K562 (cell line): ENCODE measurements around the gene ARL4D. TPM values are rescaled to one million over a fixed set of nuclear protein-coding genes. Genes with fewer than 3 reads are reported as not detected.

Experiments
- C11orf30 ChIP-seq: fragments of 450-650 bp; IDR thresholded peaks from 2 replicates; pipeline ENCODE4 v1.6.1; 2016; ENCODE audit warnings: low read depth, mild to moderate bottlenecking
- DMBX1 ChIP-seq: fragments of 250-450 bp; sonication (Bioruptor Pico); IDR thresholded peaks from 2 replicates; pipeline ENCODE4 v1.8.0; 2022; ENCODE audit warnings: inconsistent platforms, mild to moderate bottlenecking, moderate library complexity, borderline replicate concordance
- FOXK1 ChIP-seq: sonication (generic); formaldehyde crosslinking; IDR thresholded peaks from 2 replicates; pipeline ENCODE4 v1.8.0; 2022; ENCODE audit warnings: missing genetic modification reagents, mild to moderate bottlenecking, borderline replicate concordance
- KAT2B ChIP-seq: IDR thresholded peaks from one replicate; pipeline ENCODE4 v1.6.1; 2012; ENCODE audit warnings: low read depth, mild to moderate bottlenecking, control low read depth, inconsistent platforms, low read length, moderate library complexity
- NEUROD1 ChIP-seq: fragments of 150-350 bp; IDR thresholded peaks from 2 replicates; pipeline ENCODE4 v1.6.1; 2014; ENCODE audit warnings: borderline replicate concordance, low read length, low read depth; ENCODE audit not compliant: partially characterized antibody
- NONO ChIP-seq, 2 experiments: fragments of 200-400 bp in 1 of 2; fragments of 450-650 bp in 1 of 2; formaldehyde crosslinking in 1 of 2; IDR thresholded peaks; 2 replicates each; pipeline ENCODE4 v1.6.1; 2017; ENCODE audit warnings: low read depth in 2 of 2, mild to moderate bottlenecking in 2 of 2, moderate library complexity in 2 of 2, low read length in 1 of 2
- NR2C1 ChIP-seq, 2 experiments: fragments of 450-650 bp; IDR thresholded peaks; 2 replicates each; pipeline ENCODE4 v1.6.1; 2017; ENCODE audit warnings: mild to moderate bottlenecking in 2 of 2, antibody characterized with exemption in 1 of 2, inconsistent platforms in 1 of 2, missing compliant biosample characterization in 1 of 2, missing genetic modification characterization in 1 of 2
- RBM34 ChIP-seq: fragments of 200-400 bp; formaldehyde crosslinking; IDR thresholded peaks from 2 replicates; pipeline ENCODE4 v1.6.1; 2018; ENCODE audit warnings: low read length, borderline replicate concordance; ENCODE audit not compliant: insufficient read depth
- SRSF1 ChIP-seq: fragments of 200-400 bp; formaldehyde crosslinking; IDR thresholded peaks from 2 replicates; pipeline ENCODE4 v1.6.1; 2017; ENCODE audit warnings: mild to moderate bottlenecking, low read depth, low read length, moderate library complexity
- TFAM ChIP-seq: fragments of 250-450 bp; sonication (Bioruptor Pico); conservative IDR thresholded peaks from 2 replicates; pipeline ENCODE4 v1.5.0; 2021; ENCODE audit warnings: mild to moderate bottlenecking, moderate library complexity
- ZNF24 ChIP-seq: fragments of 450-650 bp; IDR thresholded peaks from 2 replicates; pipeline ENCODE4 v1.6.1; 2016
- ZNF76 ChIP-seq: fragments of 250-450 bp; sonication (Bioruptor Pico); IDR thresholded peaks from 2 replicates; pipeline ENCODE4 v1.4.0; 2020; ENCODE audit warnings: mild to moderate bottlenecking, moderate library complexity, borderline replicate concordance
- polyA plus RNA-seq, 8 experiments: library from polyadenylated mRNA; depleted of rRNA in 4 of 8; stranded (reverse) in 5 of 8; unstranded in 3 of 8; fragments of >200 nt; fragmentation: Nextera tagmentation in 2 of 8; fragmentation: Illumina TruSeq in 1 of 8; extraction: Ambion mirVana in 2 of 8; extraction: Trizol in 1 of 8; gene quantifications; 2 replicates each; pipeline versions ENCODE4 v1.2.1 to v1.2.3, GENCODE V29; 2011 to 2014; ENCODE audit warnings: inconsistent platforms in 1 of 8, missing spikeins in 1 of 8
- total RNA-seq, 7 experiments: library from RNA; depleted of rRNA in 6 of 7; stranded (reverse); fragments of >200 nt in 6 of 7; fragmentation: Illumina TruSeq in 2 of 7; extraction: Trizol in 2 of 7; gene quantifications; 2 replicates each; pipeline versions ENCODE4 v1.2.1 to v1.2.3, GENCODE V29; 2011 to 2021; ENCODE audit warnings: low replicate concordance in 1 of 7
- TF ChIP-seq, protein P1 (sequence below): IDR thresholded peaks from 2 replicates; pipeline ENCODE4 v1.6.1; 2011; ENCODE audit warnings: borderline replicate concordance, low read depth, mild to moderate bottlenecking, moderate library complexity, low read length; ENCODE audit not compliant: insufficient read depth, poor library complexity, severe bottlenecking
- TF ChIP-seq, protein P2 (sequence below): fragments of 250-450 bp; sonication (Bioruptor Pico); IDR thresholded peaks from 2 replicates; pipeline ENCODE4 v1.8.0; 2021; ENCODE audit warnings: moderate library complexity, mild to moderate bottlenecking, inconsistent platforms
- TF ChIP-seq, protein P3 (sequence below): fragments of 450-650 bp; IDR thresholded peaks from 2 replicates; pipeline ENCODE4 v1.6.1; 2017; ENCODE audit warnings: antibody characterized with exemption, mild to moderate bottlenecking

The ARL4D gene
- total and polyA plus RNA-seq, 9 of the 15 experiments (the other 6 are each of a cell fraction or from before 2014, with no cell fraction given) = 0.07 to 0.53 (median 0.28) TPM; not detected in 1

GRCh38 chr17:43389046-43389947, 9.5 kb upstream of the ARL4D start (continued):
- TF ChIP-seq, protein P1, sequence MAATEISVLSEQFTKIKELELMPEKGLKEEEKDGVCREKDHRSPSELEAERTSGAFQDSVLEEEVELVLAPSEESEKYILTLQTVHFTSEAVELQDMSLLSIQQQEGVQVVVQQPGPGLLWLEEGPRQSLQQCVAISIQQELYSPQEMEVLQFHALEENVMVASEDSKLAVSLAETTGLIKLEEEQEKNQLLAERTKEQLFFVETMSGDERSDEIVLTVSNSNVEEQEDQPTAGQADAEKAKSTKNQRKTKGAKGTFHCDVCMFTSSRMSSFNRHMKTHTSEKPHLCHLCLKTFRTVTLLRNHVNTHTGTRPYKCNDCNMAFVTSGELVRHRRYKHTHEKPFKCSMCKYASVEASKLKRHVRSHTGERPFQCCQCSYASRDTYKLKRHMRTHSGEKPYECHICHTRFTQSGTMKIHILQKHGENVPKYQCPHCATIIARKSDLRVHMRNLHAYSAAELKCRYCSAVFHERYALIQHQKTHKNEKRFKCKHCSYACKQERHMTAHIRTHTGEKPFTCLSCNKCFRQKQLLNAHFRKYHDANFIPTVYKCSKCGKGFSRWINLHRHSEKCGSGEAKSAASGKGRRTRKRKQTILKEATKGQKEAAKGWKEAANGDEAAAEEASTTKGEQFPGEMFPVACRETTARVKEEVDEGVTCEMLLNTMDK = peak; percentile 98
- no peak for TF ChIP-seq KAT2B
- TF ChIP-seq NR2C1 (IDR thresholded peaks at IDR 0.05) = peak; percentile 32; the same call in 1 of the 2 replicates
- TF ChIP-seq NR2C1 (tag; IDR thresholded peaks at IDR 0.05) = no peak
- no peak for TF ChIP-seq ZNF24
- TF ChIP-seq, protein P2, sequence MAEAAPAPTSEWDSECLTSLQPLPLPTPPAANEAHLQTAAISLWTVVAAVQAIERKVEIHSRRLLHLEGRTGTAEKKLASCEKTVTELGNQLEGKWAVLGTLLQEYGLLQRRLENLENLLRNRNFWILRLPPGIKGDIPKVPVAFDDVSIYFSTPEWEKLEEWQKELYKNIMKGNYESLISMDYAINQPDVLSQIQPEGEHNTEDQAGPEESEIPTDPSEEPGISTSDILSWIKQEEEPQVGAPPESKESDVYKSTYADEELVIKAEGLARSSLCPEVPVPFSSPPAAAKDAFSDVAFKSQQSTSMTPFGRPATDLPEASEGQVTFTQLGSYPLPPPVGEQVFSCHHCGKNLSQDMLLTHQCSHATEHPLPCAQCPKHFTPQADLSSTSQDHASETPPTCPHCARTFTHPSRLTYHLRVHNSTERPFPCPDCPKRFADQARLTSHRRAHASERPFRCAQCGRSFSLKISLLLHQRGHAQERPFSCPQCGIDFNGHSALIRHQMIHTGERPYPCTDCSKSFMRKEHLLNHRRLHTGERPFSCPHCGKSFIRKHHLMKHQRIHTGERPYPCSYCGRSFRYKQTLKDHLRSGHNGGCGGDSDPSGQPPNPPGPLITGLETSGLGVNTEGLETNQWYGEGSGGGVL (CRISPR knock-in tag) = no peak
- TF ChIP-seq DMBX1 (CRISPR knock-in tag) = no peak
- no peak for TF ChIP-seq RBM34
- TF ChIP-seq NEUROD1 = no peak
- TF ChIP-seq, protein P3, sequence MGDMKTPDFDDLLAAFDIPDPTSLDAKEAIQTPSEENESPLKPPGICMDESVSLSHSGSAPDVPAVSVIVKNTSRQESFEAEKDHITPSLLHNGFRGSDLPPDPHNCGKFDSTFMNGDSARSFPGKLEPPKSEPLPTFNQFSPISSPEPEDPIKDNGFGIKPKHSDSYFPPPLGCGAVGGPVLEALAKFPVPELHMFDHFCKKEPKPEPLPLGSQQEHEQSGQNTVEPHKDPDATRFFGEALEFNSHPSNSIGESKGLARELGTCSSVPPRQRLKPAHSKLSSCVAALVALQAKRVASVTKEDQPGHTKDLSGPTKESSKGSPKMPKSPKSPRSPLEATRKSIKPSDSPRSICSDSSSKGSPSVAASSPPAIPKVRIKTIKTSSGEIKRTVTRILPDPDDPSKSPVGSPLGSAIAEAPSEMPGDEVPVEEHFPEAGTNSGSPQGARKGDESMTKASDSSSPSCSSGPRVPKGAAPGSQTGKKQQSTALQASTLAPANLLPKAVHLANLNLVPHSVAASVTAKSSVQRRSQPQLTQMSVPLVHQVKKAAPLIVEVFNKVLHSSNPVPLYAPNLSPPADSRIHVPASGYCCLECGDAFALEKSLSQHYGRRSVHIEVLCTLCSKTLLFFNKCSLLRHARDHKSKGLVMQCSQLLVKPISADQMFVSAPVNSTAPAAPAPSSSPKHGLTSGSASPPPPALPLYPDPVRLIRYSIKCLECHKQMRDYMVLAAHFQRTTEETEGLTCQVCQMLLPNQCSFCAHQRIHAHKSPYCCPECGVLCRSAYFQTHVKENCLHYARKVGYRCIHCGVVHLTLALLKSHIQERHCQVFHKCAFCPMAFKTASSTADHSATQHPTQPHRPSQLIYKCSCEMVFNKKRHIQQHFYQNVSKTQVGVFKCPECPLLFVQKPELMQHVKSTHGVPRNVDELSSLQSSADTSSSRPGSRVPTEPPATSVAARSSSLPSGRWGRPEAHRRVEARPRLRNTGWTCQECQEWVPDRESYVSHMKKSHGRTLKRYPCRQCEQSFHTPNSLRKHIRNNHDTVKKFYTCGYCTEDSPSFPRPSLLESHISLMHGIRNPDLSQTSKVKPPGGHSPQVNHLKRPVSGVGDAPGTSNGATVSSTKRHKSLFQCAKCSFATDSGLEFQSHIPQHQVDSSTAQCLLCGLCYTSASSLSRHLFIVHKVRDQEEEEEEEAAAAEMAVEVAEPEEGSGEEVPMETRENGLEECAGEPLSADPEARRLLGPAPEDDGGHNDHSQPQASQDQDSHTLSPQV = peak; percentile 40; the same call in 1 of the 2 replicates
- TF ChIP-seq FOXK1 (CRISPR knock-in tag) = no peak
- TF ChIP-seq TFAM (CRISPR knock-in tag) = no peak
- TF ChIP-seq NONO (IDR thresholded peaks at IDR 0.05; ENCODE audit: low read depth in 2 of 2, low read length in 1 of 2) = no peak
- no peak for TF ChIP-seq SRSF1
- TF ChIP-seq C11orf30 = no peak
- TF ChIP-seq ZNF76 (CRISPR knock-in tag) = no peak
